IMR-90 (cell line): Measurements from ENCODE around the gene CEACAM7.

Source experiments
- BHLHE40 ChIP-seq: fragments of 150-350 bp; IDR thresholded peaks from 2 replicates; pipeline ENCODE4 v1.6.1; 2016; ENCODE audit warnings: mild to moderate bottlenecking, low read depth, low read length
- CEBPB ChIP-seq: IDR thresholded peaks from 2 replicates; pipeline ENCODE4 v1.6.1; 2012; ENCODE audit warnings: low read depth, low read length, improper control_type of control experiment
- CHD1 ChIP-seq: IDR thresholded peaks from 2 replicates; pipeline ENCODE4 v1.6.1; 2012; ENCODE audit warnings: low read depth, low read length, improper control_type of control experiment
- MAFK ChIP-seq: IDR thresholded peaks from 2 replicates; pipeline ENCODE4 v1.6.1; 2012; ENCODE audit warnings: low read depth, low read length, improper control_type of control experiment
- MXI1 ChIP-seq: IDR thresholded peaks from 2 replicates; pipeline ENCODE4 v1.6.1; 2012; ENCODE audit warnings: low read depth, mild to moderate bottlenecking, low read length, moderate library complexity, borderline replicate concordance
- POLR2A ChIP-seq: IDR thresholded peaks from 2 replicates; pipeline ENCODE4 v1.6.1; 2012; ENCODE audit warnings: mild to moderate bottlenecking, low read depth, low read length
- RAD21 ChIP-seq: IDR thresholded peaks from 2 replicates; pipeline ENCODE4 v1.6.1; 2012; ENCODE audit warnings: low read length, improper control_type of control experiment
- RCOR1 ChIP-seq: IDR thresholded peaks from 2 replicates; pipeline ENCODE4 v1.6.1; 2012; ENCODE audit warnings: mild to moderate bottlenecking, low read length, improper control_type of control experiment; ENCODE audit not compliant: insufficient replicate concordance
- RFX5 ChIP-seq: IDR thresholded peaks from 2 replicates; pipeline ENCODE4 v1.8.0; 2012; ENCODE audit warnings: low read depth, mild to moderate bottlenecking, low read length, moderate library complexity
- SMC3 ChIP-seq: fragments of 150-350 bp; IDR thresholded peaks from 2 replicates; pipeline ENCODE4 v1.6.1; 2016; ENCODE audit warnings: low read depth, mild to moderate bottlenecking, antibody characterized with exemption, low read length, moderate library complexity
- USF2 ChIP-seq: fragments of 150-350 bp; IDR thresholded peaks from 2 replicates; pipeline ENCODE4 v1.6.1; 2017; ENCODE audit warnings: mild to moderate bottlenecking, antibody characterized with exemption, low read length, low read depth
- TF ChIP-seq, protein P1 (sequence below): conservative IDR thresholded peaks from 2 replicates; pipeline ENCODE4 v1.5.1; 2012; ENCODE audit warnings: mild to moderate bottlenecking, low read depth, low read length, improper control_type of control experiment
- TF ChIP-seq, protein P2 (sequence below): fragments of 150-350 bp; IDR thresholded peaks from 2 replicates; pipeline ENCODE4 v1.6.1; 2016; ENCODE audit warnings: low read depth, mild to moderate bottlenecking, low read length, moderate library complexity, borderline replicate concordance

DNA sequence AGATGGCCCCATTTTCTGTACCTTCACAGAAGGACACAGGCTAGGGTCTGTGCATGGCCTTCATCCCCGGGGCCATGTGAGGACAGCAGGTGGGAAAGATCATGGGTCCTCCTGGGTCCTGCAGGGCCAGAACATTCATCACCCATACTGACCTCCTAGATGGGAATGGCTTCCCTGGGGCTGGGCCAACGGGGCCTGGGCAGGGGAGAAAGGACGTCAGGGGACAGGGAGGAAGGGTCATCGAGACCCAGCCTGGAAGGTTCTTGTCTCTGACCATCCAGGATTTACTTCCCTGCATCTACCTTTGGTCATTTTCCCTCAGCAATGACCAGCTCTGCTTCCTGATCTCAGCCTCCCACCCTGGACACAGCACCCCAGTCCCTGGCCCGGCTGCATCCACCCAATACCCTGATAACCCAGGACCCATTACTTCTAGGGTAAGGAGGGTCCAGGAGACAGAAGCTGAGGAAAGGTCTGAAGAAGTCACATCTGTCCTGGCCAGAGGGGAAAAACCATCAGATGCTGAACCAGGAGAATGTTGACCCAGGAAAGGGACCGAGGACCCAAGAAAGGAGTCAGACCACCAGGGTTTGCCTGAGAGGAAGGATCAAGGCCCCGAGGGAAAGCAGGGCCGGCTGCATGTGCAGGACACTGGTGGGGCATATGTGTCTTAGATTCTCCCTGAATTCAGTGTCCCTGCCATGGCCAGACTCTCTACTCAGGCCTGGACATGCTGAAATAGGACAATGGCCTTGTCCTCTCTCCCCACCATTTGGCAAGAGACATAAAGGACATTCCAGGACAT is 7.0 kb upstream of the CEACAM7 start:
- no peak for TF ChIP-seq POLR2A
- TF ChIP-seq, protein P1, sequence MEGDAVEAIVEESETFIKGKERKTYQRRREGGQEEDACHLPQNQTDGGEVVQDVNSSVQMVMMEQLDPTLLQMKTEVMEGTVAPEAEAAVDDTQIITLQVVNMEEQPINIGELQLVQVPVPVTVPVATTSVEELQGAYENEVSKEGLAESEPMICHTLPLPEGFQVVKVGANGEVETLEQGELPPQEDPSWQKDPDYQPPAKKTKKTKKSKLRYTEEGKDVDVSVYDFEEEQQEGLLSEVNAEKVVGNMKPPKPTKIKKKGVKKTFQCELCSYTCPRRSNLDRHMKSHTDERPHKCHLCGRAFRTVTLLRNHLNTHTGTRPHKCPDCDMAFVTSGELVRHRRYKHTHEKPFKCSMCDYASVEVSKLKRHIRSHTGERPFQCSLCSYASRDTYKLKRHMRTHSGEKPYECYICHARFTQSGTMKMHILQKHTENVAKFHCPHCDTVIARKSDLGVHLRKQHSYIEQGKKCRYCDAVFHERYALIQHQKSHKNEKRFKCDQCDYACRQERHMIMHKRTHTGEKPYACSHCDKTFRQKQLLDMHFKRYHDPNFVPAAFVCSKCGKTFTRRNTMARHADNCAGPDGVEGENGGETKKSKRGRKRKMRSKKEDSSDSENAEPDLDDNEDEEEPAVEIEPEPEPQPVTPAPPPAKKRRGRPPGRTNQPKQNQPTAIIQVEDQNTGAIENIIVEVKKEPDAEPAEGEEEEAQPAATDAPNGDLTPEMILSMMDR = no peak
- no peak for TF ChIP-seq CEBPB
- no peak for TF ChIP-seq RAD21
- TF ChIP-seq RCOR1 = no peak
- TF ChIP-seq, protein P2, sequence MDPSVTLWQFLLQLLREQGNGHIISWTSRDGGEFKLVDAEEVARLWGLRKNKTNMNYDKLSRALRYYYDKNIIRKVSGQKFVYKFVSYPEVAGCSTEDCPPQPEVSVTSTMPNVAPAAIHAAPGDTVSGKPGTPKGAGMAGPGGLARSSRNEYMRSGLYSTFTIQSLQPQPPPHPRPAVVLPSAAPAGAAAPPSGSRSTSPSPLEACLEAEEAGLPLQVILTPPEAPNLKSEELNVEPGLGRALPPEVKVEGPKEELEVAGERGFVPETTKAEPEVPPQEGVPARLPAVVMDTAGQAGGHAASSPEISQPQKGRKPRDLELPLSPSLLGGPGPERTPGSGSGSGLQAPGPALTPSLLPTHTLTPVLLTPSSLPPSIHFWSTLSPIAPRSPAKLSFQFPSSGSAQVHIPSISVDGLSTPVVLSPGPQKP = no peak
- no peak for TF ChIP-seq MAFK
- TF ChIP-seq SMC3 = no peak
- no peak for TF ChIP-seq USF2
- no peak for TF ChIP-seq MXI1
- TF ChIP-seq BHLHE40 = no peak
- no peak for TF ChIP-seq CHD1
- TF ChIP-seq RFX5 = no peak
